Measurements from ENCODE around the gene RNF150.

DNA sequence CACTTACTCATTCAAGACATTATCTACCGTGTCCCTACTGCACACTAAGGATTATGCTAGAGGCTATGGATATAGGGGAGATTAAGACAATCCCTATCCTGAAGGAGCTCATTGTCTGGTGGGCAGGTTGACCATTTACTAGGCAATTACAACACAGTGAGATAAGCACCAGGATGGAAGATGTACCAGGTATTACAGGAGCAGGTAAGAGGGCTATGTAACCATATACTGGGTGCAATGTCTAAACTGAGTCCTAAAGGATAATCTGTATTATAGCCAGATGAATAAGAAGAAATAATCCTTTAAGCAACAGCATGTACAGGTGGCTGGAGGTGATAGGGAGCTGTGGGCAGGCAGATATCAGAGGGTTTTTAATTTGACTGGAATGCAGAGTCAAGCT is 263.8 kb downstream of the RNF150 start:
- TF ChIP-seq CTCF (IDR thresholded peaks at IDR 0.05) (no peak), POLR2A (IDR thresholded peaks at IDR 0.05) (no peak)

Measured in body of pancreas (tissue), 4 donors.